ENCODE measurements around the gene SRRM5. TPM values are rescaled to one million over a fixed set of nuclear protein-coding genes. Genes with fewer than 3 reads are reported as not detected.

SRRM5 gene
- total and polyA plus RNA-seq, 7 donors: 0.27 to 1.1 (median 0.51) TPM; not detected in 3

DNA sequence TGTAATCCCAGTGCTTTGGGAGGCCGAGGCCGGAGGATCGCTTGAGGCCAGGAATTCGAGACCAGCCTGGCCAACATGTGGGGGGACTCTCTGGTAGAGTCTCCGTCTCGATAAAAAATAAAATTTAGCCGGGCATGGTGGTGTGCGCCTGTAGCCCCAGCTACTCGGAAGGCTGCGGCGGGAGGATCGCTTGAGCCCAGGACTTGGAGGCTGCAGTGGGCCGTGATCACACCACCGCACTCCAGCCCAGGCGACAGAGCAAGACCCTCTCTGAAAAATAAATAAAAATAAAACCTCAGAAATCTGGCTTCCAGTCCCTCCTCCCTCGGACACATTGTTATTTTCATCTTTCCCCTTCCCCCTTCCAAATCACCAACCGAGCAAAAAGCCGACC is 16.3 kb upstream of the SRRM5 start:
- H3K4me3 ChIP-seq: peak overlapping the region; percentile 57 to 73 (median 70)
- peaks cover 0 to 46% (median 37%) of the 10 kb centered on the region in 4 donors for H3K4me1 ChIP-seq
- WGBS, 2 donors: 1% methylated on average over 18 of the region's 18 CpGs
- DNase-seq: peak; percentile 79
- H3K27me3 ChIP-seq: no peaks in the 10 kb centered on the region
- TF ChIP-seq POLR2A (IDR thresholded peaks at IDR 0.05) (peak in 1 of 2 donors; percentile 90), EP300 (IDR thresholded peaks at IDR 0.05) (no peak)
- no peaks in the 10 kb centered on the region for H3K9me3 ChIP-seq
- peaks cover 16 to 60% (median 29%) of the 10 kb centered on the region in 4 donors for H3K36me3 ChIP-seq
- intact Hi-C loops (cut with DNase I): loop anchor here (5.0 kb wide), 1 partner anchor 47 kb away; no protein-coding TSS in a partner anchor
- peak overlapping the region; percentile 90 to 99 (median 95) for H3K27ac ChIP-seq

DNA sequence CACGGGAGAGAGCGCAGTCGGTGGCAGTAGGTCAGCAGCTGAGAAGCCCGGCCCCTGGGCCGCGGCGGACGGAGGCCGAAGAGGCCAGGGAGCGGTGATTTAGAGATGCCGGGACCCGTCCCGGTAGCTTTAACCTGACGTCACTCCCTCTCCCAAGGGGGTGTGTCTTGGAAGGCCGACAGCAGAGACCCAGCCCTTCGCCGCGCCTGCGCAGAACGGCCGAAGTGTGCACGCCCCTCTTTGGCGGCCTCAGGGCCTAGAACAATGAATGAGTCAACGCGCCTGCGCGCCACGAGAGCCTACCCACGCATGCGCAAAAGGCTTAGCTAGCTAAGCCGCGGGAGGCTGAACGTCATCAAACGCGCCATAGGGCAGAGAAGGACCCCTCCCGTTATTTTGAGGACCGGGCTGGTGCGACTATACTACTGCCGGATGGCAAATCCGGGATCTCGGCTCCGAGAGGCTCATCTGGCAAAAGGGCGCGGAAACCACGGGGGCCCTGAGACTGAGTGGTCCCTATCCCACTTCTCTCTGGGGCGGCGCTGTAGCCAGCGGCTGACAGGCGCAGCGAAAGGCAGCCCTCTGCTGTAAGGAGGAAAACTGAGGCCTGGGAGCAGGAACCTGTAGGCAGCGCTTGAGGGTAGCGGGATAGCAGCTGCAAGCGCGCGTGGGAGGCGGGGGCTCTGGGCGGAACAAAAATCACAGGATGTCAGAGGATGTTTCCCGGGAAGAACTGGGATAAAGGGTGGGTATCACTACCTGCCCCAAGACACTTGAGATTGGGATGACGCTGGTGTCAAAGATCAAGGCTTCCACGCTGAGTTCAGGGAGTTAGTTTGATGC is 15.7 kb upstream of the SRRM5 start, which contains the start of the genes IRGQ and ZNF576:
Gene IRGQ (minus strand): TSS at position 136 of the 843 bp plus-strand sequence. CDS start 796 bp downstream, outside the sequence.
Gene ZNF576 (plus strand): TSS at position 597 of the 843 bp plus-strand sequence. CDS start 514 bp downstream, outside the sequence.
- no peaks in the 10 kb centered on the region for H3K9me3 ChIP-seq
- H3K4me1 ChIP-seq: peaks cover 0 to 46% (median 37%) of the 10 kb centered on the region in 4 donors
- peak within 1 kb of the TSS; percentile 90 to 99 (median 95) for H3K27ac ChIP-seq
- DNase-seq: peak; percentile 100
- peak; percentile 95 to 99 (median 97) for TF ChIP-seq POLR2AphosphoS5 (IDR thresholded peaks at IDR 0.05)
- peak in 2 of 4 donors; percentile 16 to 88 for TF ChIP-seq EP300 (IDR thresholded peaks at IDR 0.05)
- TF ChIP-seq, protein P1, sequence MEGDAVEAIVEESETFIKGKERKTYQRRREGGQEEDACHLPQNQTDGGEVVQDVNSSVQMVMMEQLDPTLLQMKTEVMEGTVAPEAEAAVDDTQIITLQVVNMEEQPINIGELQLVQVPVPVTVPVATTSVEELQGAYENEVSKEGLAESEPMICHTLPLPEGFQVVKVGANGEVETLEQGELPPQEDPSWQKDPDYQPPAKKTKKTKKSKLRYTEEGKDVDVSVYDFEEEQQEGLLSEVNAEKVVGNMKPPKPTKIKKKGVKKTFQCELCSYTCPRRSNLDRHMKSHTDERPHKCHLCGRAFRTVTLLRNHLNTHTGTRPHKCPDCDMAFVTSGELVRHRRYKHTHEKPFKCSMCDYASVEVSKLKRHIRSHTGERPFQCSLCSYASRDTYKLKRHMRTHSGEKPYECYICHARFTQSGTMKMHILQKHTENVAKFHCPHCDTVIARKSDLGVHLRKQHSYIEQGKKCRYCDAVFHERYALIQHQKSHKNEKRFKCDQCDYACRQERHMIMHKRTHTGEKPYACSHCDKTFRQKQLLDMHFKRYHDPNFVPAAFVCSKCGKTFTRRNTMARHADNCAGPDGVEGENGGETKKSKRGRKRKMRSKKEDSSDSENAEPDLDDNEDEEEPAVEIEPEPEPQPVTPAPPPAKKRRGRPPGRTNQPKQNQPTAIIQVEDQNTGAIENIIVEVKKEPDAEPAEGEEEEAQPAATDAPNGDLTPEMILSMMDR (IDR thresholded peaks at IDR 0.05): no peak
- TF ChIP-seq POLR2A (IDR thresholded peaks at IDR 0.05): peak; percentile 17 to 87
- peak within 1 kb of the TSS; percentile 57 to 73 (median 70) for H3K4me3 ChIP-seq
- peaks cover 16 to 59% (median 26%) of the 10 kb centered on the region in 4 donors for H3K36me3 ChIP-seq
- 0% methylated on average over 60 of the region's 60 CpGs for WGBS, 2 donors
- intact Hi-C loops (cut with DNase I): loop anchor here (1.0 to 5.0 kb wide), 4 partner anchors 21 to 62 kb away; partner anchors contain the start of genes PINLYP, XRCC1 and ZNF428
- H3K27me3 ChIP-seq: no peaks in the 10 kb centered on the region

DNA sequence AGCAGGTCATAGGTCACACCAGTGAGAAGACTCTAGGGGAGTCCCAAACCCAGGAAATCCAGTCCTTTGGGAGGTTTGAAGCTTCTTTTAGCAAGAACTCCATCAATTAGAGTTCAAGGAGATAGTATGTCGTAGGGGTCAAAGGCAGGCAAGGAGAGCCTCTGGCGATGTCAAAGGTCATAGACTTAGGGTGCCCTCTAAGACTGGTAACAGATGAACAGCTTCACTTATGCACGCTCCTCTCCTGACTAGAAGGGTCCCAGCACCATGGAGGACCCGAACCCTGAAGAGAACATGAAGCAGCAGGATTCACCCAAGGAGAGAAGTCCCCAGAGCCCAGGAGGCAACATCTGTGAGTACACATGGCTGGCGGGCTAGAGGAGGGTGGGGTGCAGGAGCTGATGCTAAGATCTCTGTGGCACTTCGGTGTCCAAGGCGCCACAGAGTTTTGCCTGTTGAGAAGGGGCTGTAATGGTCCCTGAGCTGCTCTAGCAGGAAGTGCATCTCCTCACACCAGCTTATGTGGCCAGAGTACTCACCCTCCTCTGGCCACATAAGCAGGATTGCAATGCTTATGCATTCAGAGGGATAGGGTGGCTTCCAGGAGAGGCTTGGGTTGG is 14.9 kb upstream of the SRRM5 start:
- intact Hi-C loops (cut with DNase I): loop anchor here (1.0 to 5.0 kb wide), 4 partner anchors 22 to 63 kb away; partner anchors contain the start of genes PINLYP, XRCC1 and ZNF428
- Histone ChIP-seq H3K36me3 (peaks cover 16 to 59% (median 23%) of the 10 kb centered on the region in 4 donors), H3K9me3 (no peaks in the 10 kb centered on the region), H3K4me1 (peaks cover 0 to 46% (median 37%) of the 10 kb centered on the region in 4 donors), H3K4me3 (peak overlapping the region; percentile 50 to 73 (median 61)), H3K27ac (peak overlapping the region; percentile 90 to 99 (median 95)), H3K27me3 (no peaks in the 10 kb centered on the region)
- DNase-seq: no peak
- 16 to 20% methylated on average over 7 of the region's 7 CpGs for WGBS, 2 donors
- TF ChIP-seq, protein P1 (IDR thresholded peaks at IDR 0.05): no peak
- TF ChIP-seq EP300 (IDR thresholded peaks at IDR 0.05) (no peak), POLR2AphosphoS5 (IDR thresholded peaks at IDR 0.05) (no peak), POLR2A (IDR thresholded peaks at IDR 0.05) (no peak)

DNA sequence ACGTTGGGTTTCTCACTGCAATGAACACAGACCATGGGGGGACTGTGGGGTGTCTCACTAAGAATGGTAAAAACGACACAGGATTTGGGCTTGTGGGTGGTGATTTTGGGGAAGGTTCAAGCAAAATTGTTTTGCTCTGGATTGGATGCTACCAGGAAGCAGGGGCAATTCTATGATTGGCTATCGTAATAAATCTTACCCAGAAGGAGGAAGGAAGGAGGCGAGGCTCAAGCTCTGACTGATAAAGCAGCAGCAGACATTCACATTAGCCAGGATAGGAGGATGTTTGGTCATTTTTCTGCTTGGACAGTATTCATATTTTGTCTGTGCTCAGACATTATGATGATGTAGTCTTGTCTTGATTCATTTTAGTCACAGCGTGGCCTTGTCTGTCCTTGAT is 14.0 kb upstream of the SRRM5 start:
- intact Hi-C loops (cut with DNase I): loop anchor here (5.0 kb wide), 1 partner anchor 44 kb away; no protein-coding TSS in a partner anchor
- Histone ChIP-seq H3K9me3 (no peaks in the 10 kb centered on the region), H3K4me1 (peaks cover 0 to 43% (median 37%) of the 10 kb centered on the region in 4 donors), H3K27ac (peak overlapping the region in 2 of 4 donors; percentile 95 to 99), H3K27me3 (no peaks in the 10 kb centered on the region), H3K36me3 (peaks cover 7 to 58% (median 15%) of the 10 kb centered on the region in 4 donors), H3K4me3 (peak overlapping the region in 1 of 4 donors; percentile 73)
- WGBS, 2 donors: 39 to 47% methylated on average over 5 of the region's 5 CpGs
- no peak for DNase-seq
- TF ChIP-seq EP300 (IDR thresholded peaks at IDR 0.05) (no peak), POLR2A (IDR thresholded peaks at IDR 0.05) (no peak), POLR2AphosphoS5 (IDR thresholded peaks at IDR 0.05) (no peak)
- TF ChIP-seq, protein P1 (IDR thresholded peaks at IDR 0.05): no peak
